Transverse colon (tissue), 3 donors: Measurements from ENCODE around the gene AGPS.

ENCODE experiments used
- EP300 ChIP-seq: sonication (generic); formaldehyde crosslinking; IDR thresholded peaks from one replicate; pipeline ENCODE4 v1.6.1; 2017; ENCODE audit warnings: antibody characterized with exemption, low read depth
- POLR2A ChIP-seq: fragments of 450-650 bp; IDR thresholded peaks from one replicate; pipeline ENCODE4 v1.6.1; 2016; ENCODE audit warnings: antibody characterized with exemption, mild to moderate bottlenecking, moderate library complexity
- TF ChIP-seq, protein P1 (sequence below), 5 experiments: fragments of 200-600 bp in 3 of 5; fragments of 450-650 bp in 2 of 5; sonication (generic) in 3 of 5; IDR thresholded peaks; 1 replicate in 2 of 5; 2 replicates in 3 of 5; pipeline ENCODE4 v1.5.1; 2016 to 2017; ENCODE audit warnings: antibody characterized with exemption in 5 of 5, inconsistent platforms in 3 of 5, mild to moderate bottlenecking in 2 of 5, moderate library complexity in 1 of 5

DNA sequence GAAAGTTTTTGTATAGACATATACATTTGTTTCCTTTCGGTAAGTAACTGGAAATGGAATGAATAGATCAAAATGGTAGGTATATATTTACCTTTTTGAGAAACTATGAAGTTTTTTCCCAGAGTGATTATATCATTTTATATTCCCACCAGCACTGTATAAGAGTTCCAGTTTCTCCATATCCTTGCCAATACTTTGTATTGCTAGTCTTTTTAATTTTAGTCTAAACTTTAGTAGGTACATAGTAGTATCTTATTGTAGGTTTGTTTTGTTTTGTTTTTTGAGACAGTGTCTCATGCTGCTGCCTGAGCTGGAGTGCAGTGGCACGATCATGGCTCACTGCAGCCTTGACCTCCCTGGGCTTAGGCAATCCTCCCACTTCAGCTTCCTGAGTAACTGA, 56.6 kb downstream of the AGPS start:
- no peak for TF ChIP-seq EP300
- TF ChIP-seq POLR2A = no peak
- TF ChIP-seq, protein P1, sequence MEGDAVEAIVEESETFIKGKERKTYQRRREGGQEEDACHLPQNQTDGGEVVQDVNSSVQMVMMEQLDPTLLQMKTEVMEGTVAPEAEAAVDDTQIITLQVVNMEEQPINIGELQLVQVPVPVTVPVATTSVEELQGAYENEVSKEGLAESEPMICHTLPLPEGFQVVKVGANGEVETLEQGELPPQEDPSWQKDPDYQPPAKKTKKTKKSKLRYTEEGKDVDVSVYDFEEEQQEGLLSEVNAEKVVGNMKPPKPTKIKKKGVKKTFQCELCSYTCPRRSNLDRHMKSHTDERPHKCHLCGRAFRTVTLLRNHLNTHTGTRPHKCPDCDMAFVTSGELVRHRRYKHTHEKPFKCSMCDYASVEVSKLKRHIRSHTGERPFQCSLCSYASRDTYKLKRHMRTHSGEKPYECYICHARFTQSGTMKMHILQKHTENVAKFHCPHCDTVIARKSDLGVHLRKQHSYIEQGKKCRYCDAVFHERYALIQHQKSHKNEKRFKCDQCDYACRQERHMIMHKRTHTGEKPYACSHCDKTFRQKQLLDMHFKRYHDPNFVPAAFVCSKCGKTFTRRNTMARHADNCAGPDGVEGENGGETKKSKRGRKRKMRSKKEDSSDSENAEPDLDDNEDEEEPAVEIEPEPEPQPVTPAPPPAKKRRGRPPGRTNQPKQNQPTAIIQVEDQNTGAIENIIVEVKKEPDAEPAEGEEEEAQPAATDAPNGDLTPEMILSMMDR (IDR thresholded peaks at IDR 0.05) = no peak
